Measurements from ENCODE around the gene CIAPIN1. TPM values are rescaled to one million over a fixed set of nuclear protein-coding genes. Genes with fewer than 3 reads are reported as not detected.

Gene CIAPIN1
- total RNA-seq, 1 donor from 2014 or later, result 69.1 TPM

- TF ChIP-seq CTCF (conservative IDR thresholded peaks at IDR 0.05; ENCODE audit: low read depth, low read length), result peak; percentile 41
- DNase-seq (ENCODE audit: low read depth), result no peak
- no peak overlapping the region for H3K4me3 ChIP-seq (ENCODE audit: low read depth, low read length)
These were observed 28.6 kb upstream of the CIAPIN1 start for GRCh38 chr16:57475711-57476339.

- no peak overlapping the region for H3K4me3 ChIP-seq (ENCODE audit: low read depth, low read length)
- no peak for TF ChIP-seq CTCF (conservative IDR thresholded peaks at IDR 0.05; ENCODE audit: low read depth, low read length)
These were observed 27.8 kb upstream of the CIAPIN1 start for GRCh38 chr16:57474671-57475661.

GRCh38 chr16:57473906-57474305 is 26.7 kb upstream of the CIAPIN1 start:
- TF ChIP-seq CTCF (conservative IDR thresholded peaks at IDR 0.05; ENCODE audit: low read depth, low read length), result no peak
- DNase-seq (ENCODE audit: low read depth), result no peak
- no peak overlapping the region for H3K4me3 ChIP-seq (ENCODE audit: low read depth, low read length)

More at GRCh38 chr16:57474671-57475661, 27.8 kb upstream of the CIAPIN1 start:
- DNase-seq (ENCODE audit: low read depth), result no peak

- no peak for TF ChIP-seq CTCF (conservative IDR thresholded peaks at IDR 0.05; ENCODE audit: low read depth, low read length)
- no peak for DNase-seq (ENCODE audit: low read depth)
- H3K4me3 ChIP-seq (ENCODE audit: low read depth, low read length), result no peak overlapping the region
These were observed 26.1 kb upstream of the CIAPIN1 start for GRCh38 chr16:57473176-57473840.

GRCh38 chr16:57472665-57473060 is 25.5 kb upstream of the CIAPIN1 start:
- no peak overlapping the region for H3K4me3 ChIP-seq (ENCODE audit: low read depth, low read length)
- TF ChIP-seq CTCF (conservative IDR thresholded peaks at IDR 0.05; ENCODE audit: low read depth, low read length), result no peak
- no peak for DNase-seq (ENCODE audit: low read depth)

- no peak for TF ChIP-seq CTCF (conservative IDR thresholded peaks at IDR 0.05; ENCODE audit: low read depth, low read length)
- H3K4me3 ChIP-seq (ENCODE audit: low read depth, low read length), result no peak overlapping the region
- DNase-seq (ENCODE audit: low read depth), result no peak
These were observed 24.9 kb upstream of the CIAPIN1 start for GRCh38 chr16:57471852-57472664.
